ENCODE results near the gene GDF11.
A peak's percentile ranks its signal among the peaks of the same experiment; 100 is the strongest.

Gene GDF11

GRCh38 chr12:55719371-55719770 lies 23.6 kb upstream of the GDF11 start:
- no peak overlapping the region for H3K4me2 ChIP-seq (ENCODE audit: low read length)
- no peaks in the 10 kb centered on the region for H3K9me3 ChIP-seq (ENCODE audit: low read length)
- no peak overlapping the region for H3K4me3 ChIP-seq (ENCODE audit: low read depth, low read length, poor library complexity, severe bottlenecking)
- H3K36me3 ChIP-seq (ENCODE audit: insufficient read depth, low read length) = no peaks in the 10 kb centered on the region
- H3K27ac ChIP-seq (ENCODE audit: low read depth, low read length, poor library complexity, severe bottlenecking) = no peak overlapping the region
- peaks cover 44% of the 10 kb centered on the region for H3K4me1 ChIP-seq (ENCODE audit: insufficient read depth, low read length, severe bottlenecking)
- H4K20me1 ChIP-seq (ENCODE audit: insufficient read depth, low read length) = no peaks in the 10 kb centered on the region
- TF ChIP-seq, protein P1, sequence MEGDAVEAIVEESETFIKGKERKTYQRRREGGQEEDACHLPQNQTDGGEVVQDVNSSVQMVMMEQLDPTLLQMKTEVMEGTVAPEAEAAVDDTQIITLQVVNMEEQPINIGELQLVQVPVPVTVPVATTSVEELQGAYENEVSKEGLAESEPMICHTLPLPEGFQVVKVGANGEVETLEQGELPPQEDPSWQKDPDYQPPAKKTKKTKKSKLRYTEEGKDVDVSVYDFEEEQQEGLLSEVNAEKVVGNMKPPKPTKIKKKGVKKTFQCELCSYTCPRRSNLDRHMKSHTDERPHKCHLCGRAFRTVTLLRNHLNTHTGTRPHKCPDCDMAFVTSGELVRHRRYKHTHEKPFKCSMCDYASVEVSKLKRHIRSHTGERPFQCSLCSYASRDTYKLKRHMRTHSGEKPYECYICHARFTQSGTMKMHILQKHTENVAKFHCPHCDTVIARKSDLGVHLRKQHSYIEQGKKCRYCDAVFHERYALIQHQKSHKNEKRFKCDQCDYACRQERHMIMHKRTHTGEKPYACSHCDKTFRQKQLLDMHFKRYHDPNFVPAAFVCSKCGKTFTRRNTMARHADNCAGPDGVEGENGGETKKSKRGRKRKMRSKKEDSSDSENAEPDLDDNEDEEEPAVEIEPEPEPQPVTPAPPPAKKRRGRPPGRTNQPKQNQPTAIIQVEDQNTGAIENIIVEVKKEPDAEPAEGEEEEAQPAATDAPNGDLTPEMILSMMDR (IDR thresholded peaks at IDR 0.05; ENCODE audit: low read length) = no peak
- no peak for TF ChIP-seq EZH2 (IDR thresholded peaks at IDR 0.05; ENCODE audit: borderline replicate concordance, low read length)
- no peak overlapping the region for H3K9ac ChIP-seq (ENCODE audit: low read length)
- no peak overlapping the region for H2AFZ ChIP-seq (ENCODE audit: low read length)
- no peaks in the 10 kb centered on the region for H3K79me2 ChIP-seq (ENCODE audit: insufficient read depth, low read length)
- H3F3A ChIP-seq (ENCODE audit: insufficient read depth, low read length) = no peaks in the 10 kb centered on the region
- H3K9me2 ChIP-seq (ENCODE audit: low read depth, low read length) = no peaks in the 10 kb centered on the region
- no peaks in the 10 kb centered on the region for H3K27me3 ChIP-seq (ENCODE audit: insufficient read depth, low read length)

DNA sequence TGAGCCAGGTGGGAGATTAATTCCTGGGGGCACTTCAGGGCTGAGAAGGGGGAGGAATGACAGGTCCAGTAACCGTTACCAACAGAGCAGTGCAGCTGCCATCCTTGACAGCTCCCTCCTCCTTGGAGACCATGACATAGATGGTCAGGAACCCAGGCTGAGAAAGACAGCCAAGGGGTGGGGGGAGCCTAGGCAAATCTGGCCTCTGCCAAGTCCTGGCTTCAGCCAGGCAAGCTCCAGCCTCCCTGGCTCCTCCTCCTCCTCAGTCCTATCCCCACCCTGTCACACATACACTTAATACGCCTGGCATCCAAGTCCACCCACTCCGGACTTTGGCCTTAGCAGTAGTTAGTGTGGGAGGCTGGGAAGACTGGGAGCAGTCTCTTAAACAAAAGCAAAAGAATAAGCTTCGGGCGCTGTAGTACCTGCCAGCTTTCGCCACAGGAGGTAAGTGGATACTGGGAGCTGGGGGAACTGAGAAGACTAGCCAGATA lies 22.8 kb upstream of the GDF11 start, which contains the start of gene RDH5:
Gene RDH5 (plus strand): TSS at position 323 of the 494 bp plus-strand sequence. CDS start 792 bp downstream, outside the sequence.
- no peak within 1 kb of the TSS for H3K27ac ChIP-seq (ENCODE audit: low read depth, low read length, poor library complexity, severe bottlenecking)
- H3K4me1 ChIP-seq (ENCODE audit: insufficient read depth, low read length, severe bottlenecking) = peaks cover 46% of the 10 kb centered on the region
- no peaks in the 10 kb centered on the region for H3K27me3 ChIP-seq (ENCODE audit: insufficient read depth, low read length)
- no peak within 1 kb of the TSS for H3K4me2 ChIP-seq (ENCODE audit: low read length)
- peaks cover under 1% of the 10 kb centered on the region; the same call in 1 of the 2 replicates for H3F3A ChIP-seq (ENCODE audit: insufficient read depth, low read length)
- H3K9me3 ChIP-seq (ENCODE audit: low read length) = no peaks in the 10 kb centered on the region
- H4K20me1 ChIP-seq (ENCODE audit: insufficient read depth, low read length) = no peaks in the 10 kb centered on the region
- H3K4me3 ChIP-seq (ENCODE audit: low read depth, low read length, poor library complexity, severe bottlenecking) = no peak within 1 kb of the TSS
- H3K79me2 ChIP-seq (ENCODE audit: insufficient read depth, low read length) = no peaks in the 10 kb centered on the region
- no peaks in the 10 kb centered on the region for H3K36me3 ChIP-seq (ENCODE audit: insufficient read depth, low read length)
- H3K9me2 ChIP-seq (ENCODE audit: low read depth, low read length) = no peaks in the 10 kb centered on the region
- no peak within 1 kb of the TSS for H2AFZ ChIP-seq (ENCODE audit: low read length)
- no peak within 1 kb of the TSS for H3K9ac ChIP-seq (ENCODE audit: low read length)
- TF ChIP-seq, protein P1 (IDR thresholded peaks at IDR 0.05; ENCODE audit: low read length) = no peak
- TF ChIP-seq EZH2 (IDR thresholded peaks at IDR 0.05; ENCODE audit: borderline replicate concordance, low read length) = no peak

GRCh38 chr12:55720894-55721444 lies 22.0 kb upstream of the GDF11 start:
- H4K20me1 ChIP-seq (ENCODE audit: insufficient read depth, low read length) = no peaks in the 10 kb centered on the region
- H3F3A ChIP-seq (ENCODE audit: insufficient read depth, low read length) = peaks cover 3% of the 10 kb centered on the region; the same call in 1 of the 2 replicates
- H3K9me3 ChIP-seq (ENCODE audit: low read length) = no peaks in the 10 kb centered on the region
- peaks cover 39% of the 10 kb centered on the region for H3K4me1 ChIP-seq (ENCODE audit: insufficient read depth, low read length, severe bottlenecking)
- no peak overlapping the region for H2AFZ ChIP-seq (ENCODE audit: low read length)
- no peaks in the 10 kb centered on the region for H3K36me3 ChIP-seq (ENCODE audit: insufficient read depth, low read length)
- H3K79me2 ChIP-seq (ENCODE audit: insufficient read depth, low read length) = no peaks in the 10 kb centered on the region
- no peak overlapping the region for H3K4me2 ChIP-seq (ENCODE audit: low read length)
- TF ChIP-seq, protein P1 (IDR thresholded peaks at IDR 0.05; ENCODE audit: low read length) = peak; percentile 28; the same call in 1 of the 2 replicates
- TF ChIP-seq EZH2 (IDR thresholded peaks at IDR 0.05; ENCODE audit: borderline replicate concordance, low read length) = no peak
- H3K27me3 ChIP-seq (ENCODE audit: insufficient read depth, low read length) = no peaks in the 10 kb centered on the region
- no peak overlapping the region for H3K27ac ChIP-seq (ENCODE audit: low read depth, low read length, poor library complexity, severe bottlenecking)
- H3K9ac ChIP-seq (ENCODE audit: low read length) = no peak overlapping the region
- no peak overlapping the region for H3K4me3 ChIP-seq (ENCODE audit: low read depth, low read length, poor library complexity, severe bottlenecking)
- no peaks in the 10 kb centered on the region for H3K9me2 ChIP-seq (ENCODE audit: low read depth, low read length)
